K562 (cell line): Measurements from ENCODE around the gene RBBP7. TPM values are rescaled to one million over a fixed set of nuclear protein-coding genes. Genes with fewer than 3 reads are reported as not detected.

Source experiments
- RREB1 ChIP-seq: fragments of 250-450 bp; sonication (Bioruptor Pico); IDR thresholded peaks from 2 replicates; pipeline ENCODE4 v1.4.0; 2020
- TFAP4 ChIP-seq: sonication (generic); formaldehyde crosslinking; IDR thresholded peaks from 2 replicates; pipeline ENCODE4 v1.8.0; 2022; ENCODE audit warnings: missing genetic modification reagents, mild to moderate bottlenecking, moderate library complexity, borderline replicate concordance
- ZC3H4 ChIP-seq: sonication (generic); formaldehyde crosslinking; IDR thresholded peaks from 2 replicates; pipeline ENCODE4 v1.9.0; 2021; ENCODE audit warnings: missing genetic modification reagents, borderline replicate concordance
- polyA plus RNA-seq, 8 experiments: library from polyadenylated mRNA; depleted of rRNA in 4 of 8; stranded (reverse) in 5 of 8; unstranded in 3 of 8; fragments of >200 nt; fragmentation: Nextera tagmentation in 2 of 8; fragmentation: Illumina TruSeq in 1 of 8; extraction: Ambion mirVana in 2 of 8; extraction: Trizol in 1 of 8; gene quantifications; 2 replicates each; pipeline versions ENCODE4 v1.2.1 to v1.2.3, GENCODE V29; 2011 to 2014; ENCODE audit warnings: inconsistent platforms in 1 of 8, missing spikeins in 1 of 8
- total RNA-seq, 7 experiments: library from RNA; depleted of rRNA in 6 of 7; stranded (reverse); fragments of >200 nt in 6 of 7; fragmentation: Illumina TruSeq in 2 of 7; extraction: Trizol in 2 of 7; gene quantifications; 2 replicates each; pipeline versions ENCODE4 v1.2.1 to v1.2.3, GENCODE V29; 2011 to 2021; ENCODE audit warnings: low replicate concordance in 1 of 7

Gene RBBP7
- total and polyA plus RNA-seq, 9 of the 15 experiments (the other 6 are each of a cell fraction or from before 2014, with no cell fraction given), result 79.0 to 364 (median 182) TPM

GRCh38 chrX:16839219-16839851 lies 30.8 kb downstream of the RBBP7 start (continued):
- TF ChIP-seq RREB1 (CRISPR knock-in tag) (no peak), TFAP4 (CRISPR knock-in tag) (0 out of 2 replicates have a peak, but pooled peaks have one; percentile 44), ZC3H4 (CRISPR knock-in tag) (no peak)
